HG03280 (cell line): Measurements from ENCODE around the gene HAND1.
A peak's percentile ranks its signal among the peaks of the same experiment; 100 is the strongest.

Experiments
- ATAC-seq: cut with Tn5 transposase; IDR thresholded peaks from one replicate; pipeline ENCODE4 v1.9.1; 2021; ENCODE audit warnings: mild to moderate bottlenecking, moderate library complexity; ENCODE audit not compliant: unreplicated experiment

Gene HAND1

DNA sequence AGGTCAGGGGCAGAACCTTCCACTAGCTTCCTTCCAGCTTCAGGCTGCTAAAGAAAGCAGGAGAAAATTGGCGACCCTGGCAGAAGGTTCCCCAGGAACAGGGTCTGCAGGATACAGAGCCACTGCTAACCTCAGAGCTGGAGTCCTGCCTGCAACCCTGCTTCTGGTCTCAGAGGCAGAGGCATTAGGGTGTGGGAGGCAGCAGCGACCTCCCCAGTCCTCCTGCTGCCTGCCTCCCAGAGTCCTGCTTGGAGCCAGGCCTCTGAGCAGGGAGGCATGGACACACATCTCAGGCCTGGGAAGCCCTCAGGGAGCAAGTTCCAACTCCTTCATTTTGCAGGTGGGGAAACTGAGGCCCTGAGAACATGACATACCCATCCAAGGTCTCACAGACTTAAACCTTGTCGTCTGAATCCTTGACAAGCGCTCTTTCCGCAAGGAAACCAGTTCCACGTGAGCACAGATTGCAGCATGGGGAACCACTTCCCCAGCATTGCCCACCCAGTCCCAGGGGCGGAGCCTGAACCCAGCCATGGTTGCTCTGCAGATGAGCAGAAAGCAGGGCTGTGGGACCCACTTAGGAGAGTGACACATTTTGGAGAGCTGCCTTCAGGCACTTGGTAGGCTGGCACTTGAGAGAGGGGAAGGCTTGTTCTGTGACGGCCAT is 28.2 kb upstream of the HAND1 start:
- no peak for ATAC-seq

DNA sequence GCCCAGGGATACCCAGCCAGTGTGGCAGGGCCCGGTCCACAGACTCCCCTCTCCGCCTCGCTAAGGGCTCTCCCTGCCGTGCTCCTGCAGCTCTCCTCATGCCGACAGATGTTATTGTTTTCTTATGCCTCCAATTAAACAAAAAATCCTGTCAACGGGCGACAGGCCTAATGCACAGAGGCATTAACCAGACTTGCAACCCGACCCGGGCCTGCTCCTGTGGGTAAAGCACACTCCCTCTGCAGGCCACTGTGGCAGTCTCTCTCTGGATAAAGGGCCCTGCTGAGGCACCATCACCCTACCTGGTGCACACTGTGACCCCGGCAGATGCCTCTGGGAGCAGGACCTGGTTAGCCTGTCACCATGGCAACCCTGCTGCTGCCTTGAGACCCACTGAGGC is 27.5 kb upstream of the HAND1 start:
- ATAC-seq = no peak

DNA sequence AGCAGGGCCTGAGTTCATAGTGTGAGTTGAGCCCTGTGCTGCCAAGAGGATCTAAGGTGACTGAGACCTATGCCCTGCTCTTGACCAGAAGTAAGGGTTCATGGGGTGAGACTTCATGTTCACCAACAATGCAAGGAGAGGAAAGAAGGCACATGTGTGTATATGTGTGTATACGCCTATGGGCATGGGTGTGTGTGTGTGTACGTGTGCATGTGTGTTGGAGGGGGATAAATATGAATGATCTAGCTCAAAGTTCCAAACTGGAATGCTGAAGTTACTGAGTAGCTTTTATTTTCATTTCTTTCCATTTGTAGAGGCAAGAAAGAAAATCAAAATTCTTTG is 25.6 kb upstream of the HAND1 start:
- ATAC-seq = no peak

DNA sequence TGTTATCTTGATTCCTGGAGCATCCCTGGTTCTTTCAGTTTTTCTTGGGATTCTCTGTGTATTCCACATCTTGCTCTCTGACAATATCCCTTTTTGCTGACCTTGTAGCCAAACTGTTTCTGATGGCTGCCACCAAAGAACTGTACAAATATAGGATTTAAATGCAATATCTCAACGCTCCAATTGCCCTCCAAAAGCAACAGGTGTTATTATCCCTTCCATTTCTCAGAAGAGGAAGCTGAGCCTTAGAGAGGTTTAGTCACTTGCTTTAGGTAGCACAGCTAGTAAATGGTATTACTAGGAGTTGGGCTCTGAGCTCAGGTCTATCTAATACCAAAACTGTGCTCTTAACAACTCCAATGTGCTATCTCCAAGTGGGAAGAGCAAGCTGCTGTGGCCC is 24.2 kb upstream of the HAND1 start:
- no peak for ATAC-seq

DNA sequence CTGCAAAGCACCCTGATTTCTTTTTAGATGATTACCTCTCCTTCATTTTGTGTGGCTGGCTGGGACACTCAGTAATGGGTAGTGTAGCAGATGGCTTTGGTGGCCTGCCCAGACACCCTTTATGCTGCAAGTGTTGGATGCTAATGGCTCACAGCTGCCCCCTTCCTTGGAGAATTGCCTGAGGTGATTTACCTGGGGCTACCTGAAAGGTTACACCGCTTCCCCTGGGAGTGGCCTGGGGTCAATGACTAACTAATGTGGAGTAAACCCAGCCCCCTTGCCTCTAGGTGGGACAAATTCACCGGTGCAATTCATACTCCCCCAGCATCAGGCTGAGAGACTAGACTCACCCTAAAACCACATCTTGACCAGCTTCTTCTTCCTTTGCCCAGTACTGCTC is 23.5 kb upstream of the HAND1 start:
- ATAC-seq = no peak

DNA sequence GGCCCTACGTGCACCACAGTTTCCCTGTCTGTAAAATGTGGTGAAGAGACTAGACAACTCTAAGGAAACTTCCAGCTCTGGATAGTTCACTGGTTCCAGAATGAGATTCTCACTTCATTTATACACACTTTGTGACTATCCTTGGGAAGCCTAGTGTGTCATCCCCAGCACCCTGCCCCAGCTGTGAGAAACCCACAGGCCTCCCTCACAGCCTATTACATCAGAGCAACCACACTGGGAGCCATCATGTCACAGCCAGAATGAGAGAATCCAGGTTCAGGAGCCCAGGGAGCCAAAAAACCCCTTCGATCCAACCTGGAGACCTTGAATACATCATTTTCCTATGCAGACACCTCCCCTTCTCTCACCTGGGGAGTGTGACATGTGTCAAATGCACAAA is 21.0 kb upstream of the HAND1 start:
- ATAC-seq = no peak

DNA sequence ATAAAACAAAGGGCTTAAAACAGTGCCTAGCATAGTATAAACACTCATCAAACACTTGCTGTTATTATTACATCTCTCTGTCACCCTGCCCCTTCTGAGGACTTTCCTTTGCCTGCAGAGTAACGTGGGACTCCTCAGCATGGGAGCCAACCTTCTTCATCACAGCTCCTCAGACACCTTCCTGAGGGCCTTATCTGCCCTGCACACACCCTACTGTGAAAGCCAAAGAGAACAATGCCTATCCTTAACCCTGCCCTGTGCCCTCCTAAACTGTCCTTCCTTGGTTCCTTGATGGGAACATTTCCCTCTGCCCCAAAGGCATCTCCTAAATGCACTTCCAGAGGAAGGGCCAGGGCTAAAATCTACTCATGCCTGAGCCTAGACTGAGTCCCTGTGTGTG is 20.6 kb upstream of the HAND1 start:
- no peak for ATAC-seq

DNA sequence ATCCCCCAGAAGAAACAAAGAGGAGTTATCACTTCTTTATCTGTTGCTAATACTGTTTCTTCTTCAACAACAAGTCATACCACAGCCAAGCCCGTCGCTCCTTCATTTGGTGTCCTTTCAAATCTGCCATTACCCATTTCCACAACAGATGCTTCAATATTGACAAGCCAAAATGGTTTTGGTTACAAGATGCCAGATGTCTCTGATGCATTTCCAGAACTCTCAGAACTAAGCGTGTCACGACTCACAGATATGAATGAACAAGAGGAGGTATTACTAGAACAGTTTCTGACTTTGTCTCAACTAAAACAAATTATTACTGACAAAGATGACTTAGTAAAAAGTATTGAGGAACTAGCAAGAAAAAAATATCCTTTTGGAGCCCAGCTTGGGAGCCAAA is 16.0 kb upstream of the HAND1 start:
- no peak for ATAC-seq

DNA sequence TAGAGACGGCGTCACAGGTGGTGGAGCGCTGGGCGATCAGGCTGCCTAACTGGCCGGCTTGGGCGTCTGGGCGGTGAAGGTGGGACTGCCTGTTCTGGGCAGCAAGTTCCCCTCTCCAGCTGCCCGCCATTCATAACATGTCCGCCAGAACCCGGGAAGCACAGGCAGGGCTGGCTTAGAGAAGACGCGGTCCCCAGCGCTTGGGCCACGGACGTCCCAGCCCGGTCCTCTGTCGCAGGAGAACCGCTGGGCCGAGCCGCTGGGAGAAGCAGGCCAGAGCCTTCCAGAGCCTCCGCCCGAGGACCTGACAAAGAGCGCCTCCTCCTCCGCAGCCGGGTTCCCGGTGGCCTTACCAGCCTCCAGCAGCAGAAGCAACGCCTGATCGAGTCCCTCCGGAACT is 15.2 kb upstream of the HAND1 start:
- ATAC-seq = no peak

DNA sequence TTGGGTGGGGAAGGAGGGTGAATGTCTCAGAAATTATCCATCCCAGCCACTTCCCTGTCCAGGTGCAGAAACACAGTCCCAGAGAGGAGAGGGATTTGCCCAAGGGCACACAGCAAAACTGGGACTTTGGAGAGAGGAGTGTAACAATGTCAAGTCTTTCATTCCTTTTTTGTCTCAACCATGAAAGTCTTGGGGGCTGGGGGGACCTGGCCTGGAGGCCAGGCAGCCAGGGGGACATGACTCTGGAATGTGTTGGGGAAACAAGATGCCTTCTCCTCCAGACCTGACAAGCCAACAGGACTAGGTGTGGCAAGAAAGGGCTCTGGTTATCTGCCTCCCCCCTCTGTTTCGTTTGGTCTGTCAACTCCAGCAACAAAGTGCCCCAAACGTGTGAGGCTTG is 13.9 kb upstream of the HAND1 start:
- no peak for ATAC-seq

DNA sequence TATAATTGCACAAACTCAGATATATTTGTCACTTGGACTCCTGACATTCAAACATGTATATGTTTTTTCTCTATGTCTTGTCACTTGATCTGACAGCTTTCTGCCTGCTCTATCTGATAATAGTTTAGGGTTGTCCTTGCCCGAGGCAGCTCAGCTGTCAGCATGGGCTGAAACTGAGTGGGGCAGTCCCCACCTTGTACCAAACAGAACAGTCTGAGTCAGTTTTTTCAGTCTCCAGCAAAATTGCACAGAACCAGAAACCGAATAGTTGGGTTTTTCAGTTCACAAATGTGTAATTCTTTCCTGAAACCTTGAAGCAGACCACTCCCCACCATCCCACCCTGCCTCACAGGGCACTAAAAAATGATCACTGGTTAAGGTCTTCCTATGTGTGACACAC is 9.5 kb upstream of the HAND1 start:
- ATAC-seq = peak; percentile 97

DNA sequence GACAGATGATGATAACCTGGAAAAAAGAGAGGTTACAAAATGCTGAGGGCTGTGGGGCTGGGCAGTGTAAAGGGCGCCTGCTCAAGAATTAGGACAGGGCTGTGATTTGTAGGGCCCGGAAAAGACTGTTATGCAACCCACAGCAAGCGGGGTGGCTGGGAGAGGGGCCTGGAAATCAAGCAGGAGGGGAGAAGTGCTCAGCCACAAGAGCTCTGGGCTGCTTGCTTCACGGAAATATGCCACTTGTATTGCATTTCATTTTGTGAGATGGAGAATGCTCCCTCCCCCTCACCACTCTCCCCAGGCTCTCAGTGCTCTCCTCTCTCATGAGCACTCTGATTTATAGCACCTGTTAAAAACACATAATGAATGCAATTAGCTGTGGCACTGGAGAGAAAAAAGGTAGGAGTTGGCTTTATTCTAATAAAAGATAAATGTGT is 8.4 kb upstream of the HAND1 start:
- ATAC-seq = no peak

DNA sequence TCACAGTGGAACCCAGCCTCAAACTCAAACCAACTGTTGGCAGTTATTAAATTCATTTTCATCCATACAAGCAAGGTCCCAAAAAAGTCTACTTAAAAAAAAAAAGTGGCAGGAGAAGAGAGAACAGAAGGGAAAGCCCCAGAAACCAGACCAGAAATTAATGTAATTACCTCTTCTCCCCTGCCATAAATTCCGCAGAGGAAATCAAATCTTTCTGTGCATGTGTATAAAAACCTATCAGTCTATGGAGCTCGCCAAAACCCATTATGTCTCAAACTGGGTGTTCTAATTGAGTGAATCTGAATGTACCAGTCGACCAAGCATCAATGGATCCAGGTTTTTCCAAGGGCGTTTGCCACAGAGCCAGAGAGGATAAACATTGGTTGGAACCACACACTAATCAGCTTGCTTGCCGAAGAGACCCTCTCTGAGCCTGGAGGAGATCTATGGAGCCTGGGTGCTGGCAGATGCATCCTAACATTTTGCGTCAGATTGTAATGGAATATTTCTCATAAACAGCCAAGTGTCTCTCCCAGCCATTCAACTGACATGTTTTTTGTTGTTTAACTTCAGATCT is 7.9 kb upstream of the HAND1 start:
- ATAC-seq = no peak

DNA sequence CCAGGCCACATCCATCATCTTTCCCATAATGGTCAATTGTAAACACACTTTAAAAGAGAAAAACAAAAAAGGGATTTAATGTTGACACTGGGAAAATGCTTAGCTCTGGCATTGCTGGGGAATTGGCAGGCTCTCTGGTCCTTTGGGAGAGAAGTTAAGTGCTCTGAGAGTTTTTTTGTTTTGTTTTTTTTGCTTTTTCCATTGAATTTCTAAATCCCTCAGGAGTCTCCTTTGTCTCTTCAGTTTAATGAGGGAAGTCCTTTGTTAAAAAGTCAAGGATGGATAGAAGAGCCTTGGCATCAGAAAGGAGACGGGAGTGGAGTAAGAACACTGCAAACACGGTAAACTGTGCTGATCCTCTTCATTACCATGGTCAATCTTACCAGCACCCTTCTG is 7.1 kb upstream of the HAND1 start:
- no peak for ATAC-seq

DNA sequence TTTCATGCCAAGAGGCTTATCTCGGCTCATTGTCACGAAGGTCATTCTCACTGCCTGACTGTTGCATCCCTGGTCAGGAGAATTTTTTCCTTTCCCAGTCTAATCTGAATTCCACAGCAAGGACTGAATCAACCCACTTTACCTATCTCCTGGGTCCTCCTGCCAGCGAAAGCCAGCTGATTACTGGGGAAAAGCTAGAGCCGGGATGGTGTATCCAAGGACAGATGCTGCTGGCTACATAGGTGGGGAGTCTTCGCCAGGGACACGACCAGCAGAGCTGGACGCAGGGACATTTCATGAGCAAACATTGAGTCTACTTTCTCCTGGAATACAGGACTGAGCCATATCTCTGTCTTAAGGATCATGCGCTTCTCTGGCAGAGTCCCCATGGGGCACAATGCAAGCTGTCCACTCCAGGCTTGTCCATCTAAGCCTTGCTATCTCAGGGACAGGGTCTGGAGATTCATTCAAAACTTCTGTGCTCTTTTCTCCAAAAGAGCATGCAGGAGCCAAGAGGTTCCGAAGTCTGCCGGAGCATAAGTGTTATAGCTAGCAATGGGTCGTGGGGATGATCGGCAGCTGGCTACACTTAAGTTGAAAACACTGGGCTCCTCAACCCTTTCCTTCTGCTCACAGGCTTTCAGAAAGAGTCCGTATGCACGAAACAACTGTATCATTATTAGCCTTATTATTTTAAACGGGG is 6.5 kb upstream of the HAND1 start:
- no peak for ATAC-seq

DNA sequence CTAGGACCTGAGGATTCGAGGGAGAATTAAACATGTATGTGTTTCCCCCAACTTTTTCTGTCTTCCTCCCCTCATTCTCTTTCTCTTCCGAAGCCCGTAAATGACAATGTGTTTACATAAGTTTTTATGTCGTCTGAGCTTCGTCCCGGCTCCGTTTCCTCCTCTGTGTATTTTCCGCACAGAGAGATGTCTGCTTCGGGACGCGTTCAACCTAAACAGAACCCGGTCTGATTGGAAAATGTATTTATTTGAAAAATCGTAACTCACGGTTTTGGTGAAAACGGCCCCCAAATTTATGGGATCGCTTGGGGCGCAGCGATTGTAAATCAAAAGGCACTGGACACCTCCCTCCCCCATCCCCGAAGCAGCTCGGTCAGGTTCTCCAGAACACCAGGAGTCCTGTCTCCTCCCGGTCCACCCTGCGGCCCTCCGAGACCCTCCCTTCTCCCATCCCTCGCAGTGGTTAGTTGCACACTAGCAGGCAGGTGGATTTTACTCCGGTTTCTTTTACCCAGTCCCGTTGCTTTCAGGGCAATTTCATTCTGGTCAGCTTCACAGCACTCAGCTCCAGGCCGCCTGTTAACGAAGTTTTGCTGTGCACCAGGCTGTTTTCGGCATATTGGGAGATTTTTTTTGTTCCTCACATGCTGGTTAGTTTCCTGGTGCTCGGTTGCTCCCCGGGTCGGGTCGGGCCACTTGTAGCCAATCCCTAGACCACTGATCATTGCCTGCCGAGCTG is 5.8 kb upstream of the HAND1 start:
- ATAC-seq = no peak

DNA sequence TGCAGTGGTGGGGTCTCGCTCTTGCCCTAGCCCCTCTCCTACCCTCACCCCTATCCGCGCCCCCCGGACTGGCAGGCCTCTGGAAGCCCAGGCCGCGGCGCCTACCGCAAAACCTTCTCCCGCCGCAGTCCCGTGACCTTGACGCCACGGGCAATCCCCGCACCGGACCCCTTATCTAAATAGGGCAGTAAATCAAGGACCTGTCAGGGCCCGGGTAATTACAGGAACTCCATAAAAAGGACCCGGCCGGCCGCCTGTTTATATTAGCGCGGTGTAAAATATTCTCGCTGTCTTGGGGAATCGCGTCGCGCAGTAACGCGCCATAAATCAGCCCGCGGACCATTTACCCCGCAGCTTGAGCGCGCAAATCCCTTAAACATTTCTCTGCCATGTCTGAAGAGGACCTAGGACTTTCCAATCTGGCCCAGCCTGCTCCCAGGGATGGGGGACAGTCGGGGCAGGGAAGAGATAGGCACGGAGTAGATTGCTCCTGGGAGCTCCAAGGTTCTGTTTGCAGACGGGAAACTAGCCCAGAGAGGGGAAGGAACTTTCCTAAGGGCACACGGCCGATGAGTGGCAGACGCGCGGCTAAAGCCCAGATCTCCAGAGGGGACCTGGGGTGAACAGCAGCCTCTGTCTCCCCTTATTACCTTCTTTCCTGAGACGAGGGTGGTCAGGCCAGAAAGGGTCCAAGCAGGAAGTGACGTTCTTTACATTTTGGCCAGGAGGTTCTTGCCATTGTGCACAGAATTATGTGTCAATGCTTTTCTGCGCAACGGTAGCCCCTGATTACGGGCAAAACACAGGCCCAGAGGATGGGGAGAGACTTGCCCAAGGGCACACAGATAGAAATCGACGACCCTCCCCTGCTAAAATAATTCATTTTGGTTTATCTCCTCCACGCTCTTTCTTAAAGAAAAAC is 4.8 kb upstream of the HAND1 start:
- ATAC-seq = no peak

DNA sequence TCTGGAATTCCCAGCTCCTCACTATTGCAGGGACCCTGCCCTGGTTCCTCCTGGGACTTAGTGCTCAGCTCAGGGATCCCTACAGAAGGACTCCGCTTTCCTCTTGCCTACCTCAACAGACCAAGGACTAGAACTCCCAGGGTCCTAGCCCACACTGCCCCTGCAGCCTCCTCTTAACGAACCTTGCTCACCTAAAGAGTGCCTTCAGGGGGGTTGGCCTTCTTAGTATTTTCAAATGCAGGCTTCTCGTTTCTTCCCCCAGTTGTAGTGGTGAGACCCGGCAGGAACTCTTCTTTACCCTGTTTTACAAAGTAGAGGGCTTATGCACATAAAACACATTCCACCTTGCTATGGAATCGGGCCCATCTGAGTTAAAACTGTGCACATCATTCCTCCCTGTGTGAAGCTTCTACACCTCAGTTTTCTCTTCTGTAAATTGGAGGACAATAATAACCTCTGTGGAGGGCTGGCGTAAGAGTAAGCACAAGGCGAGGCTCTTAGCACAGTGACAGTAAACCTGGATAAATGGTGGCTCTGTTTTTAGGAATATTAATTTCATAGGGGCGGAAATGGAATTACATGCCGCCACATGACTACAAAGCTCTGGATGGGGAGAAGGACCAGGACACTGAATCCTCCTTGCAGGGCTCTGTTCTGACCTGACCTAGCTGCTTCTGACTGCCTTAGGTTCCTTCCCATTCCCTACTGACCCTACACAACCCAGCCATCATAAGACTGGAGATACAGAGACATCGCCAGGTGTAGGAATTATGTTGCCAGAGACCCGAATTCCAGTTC is 3.8 kb upstream of the HAND1 start:
- no peak for ATAC-seq

DNA sequence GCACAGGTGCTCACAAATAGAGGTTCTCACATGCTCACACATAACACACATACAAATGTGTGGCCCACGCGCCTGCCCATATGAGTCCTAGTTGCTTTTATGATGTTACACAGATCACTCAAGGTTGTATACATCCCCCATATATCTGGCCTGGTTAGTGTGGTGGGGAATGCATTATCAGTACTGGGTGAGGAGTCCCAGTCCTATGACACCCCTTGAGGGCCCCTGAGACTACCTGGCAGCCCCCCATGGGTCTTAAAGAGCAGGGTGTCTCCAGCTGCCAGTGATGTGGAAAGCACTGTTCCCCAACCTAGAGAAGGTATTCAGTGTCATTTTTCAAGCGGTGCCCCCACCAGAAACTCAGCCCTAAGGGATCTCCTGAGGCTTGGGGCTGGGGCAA is 2.8 kb upstream of the HAND1 start:
- ATAC-seq = no peak
